Measurements from ENCODE around the gene KRT28.
A peak's percentile ranks its signal among the peaks of the same experiment; 100 is the strongest.

DNA sequence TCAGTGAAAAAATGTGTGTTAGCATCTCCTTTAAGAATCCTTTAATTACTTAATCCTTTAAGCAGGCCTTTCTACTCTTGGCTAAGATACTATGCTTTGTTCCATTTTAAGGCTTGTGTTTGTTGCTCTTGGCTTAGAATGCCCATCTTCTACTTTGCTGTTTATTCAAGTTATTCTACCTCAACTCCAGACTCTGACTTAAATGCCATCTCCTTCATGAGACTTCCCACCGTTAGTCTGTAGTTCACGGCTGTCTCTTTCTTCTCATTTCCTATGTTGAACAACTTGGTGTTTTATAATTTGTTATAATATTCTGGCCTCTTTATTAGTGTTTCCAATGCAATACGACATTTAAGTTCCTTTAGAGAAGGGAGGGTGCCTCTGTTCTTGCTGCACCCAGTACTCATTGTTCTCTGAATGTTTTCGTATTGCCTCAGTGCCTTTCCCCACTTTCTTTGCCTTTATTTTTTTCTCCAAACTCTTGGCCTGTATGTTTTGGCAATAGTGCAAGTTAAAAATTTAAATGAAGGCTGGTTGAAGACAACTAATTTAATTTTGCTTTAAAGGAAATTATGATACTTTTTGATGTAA lies 28.8 kb upstream of the KRT28 start:
- TF ChIP-seq POLR2AphosphoS5 (IDR thresholded peaks at IDR 0.05) (peak; percentile 71), CTCF (IDR thresholded peaks at IDR 0.05) (no peak)

Measured in prostate gland (tissue), 2 donors.